GM19328 (cell line): ENCODE measurements around the gene CDH4.
"Not testable (repeated sequence)": the region's sequence is repeated elsewhere in the genome, so short reads cannot be mapped to it uniquely, and the experiment has no call there.

Source experiments
- ATAC-seq: cut with Tn5 transposase; IDR thresholded peaks from one replicate; pipeline ENCODE4 v1.9.1; 2021; ENCODE audit warnings: mild to moderate bottlenecking, moderate library complexity; ENCODE audit not compliant: unreplicated experiment

Gene CDH4

DNA sequence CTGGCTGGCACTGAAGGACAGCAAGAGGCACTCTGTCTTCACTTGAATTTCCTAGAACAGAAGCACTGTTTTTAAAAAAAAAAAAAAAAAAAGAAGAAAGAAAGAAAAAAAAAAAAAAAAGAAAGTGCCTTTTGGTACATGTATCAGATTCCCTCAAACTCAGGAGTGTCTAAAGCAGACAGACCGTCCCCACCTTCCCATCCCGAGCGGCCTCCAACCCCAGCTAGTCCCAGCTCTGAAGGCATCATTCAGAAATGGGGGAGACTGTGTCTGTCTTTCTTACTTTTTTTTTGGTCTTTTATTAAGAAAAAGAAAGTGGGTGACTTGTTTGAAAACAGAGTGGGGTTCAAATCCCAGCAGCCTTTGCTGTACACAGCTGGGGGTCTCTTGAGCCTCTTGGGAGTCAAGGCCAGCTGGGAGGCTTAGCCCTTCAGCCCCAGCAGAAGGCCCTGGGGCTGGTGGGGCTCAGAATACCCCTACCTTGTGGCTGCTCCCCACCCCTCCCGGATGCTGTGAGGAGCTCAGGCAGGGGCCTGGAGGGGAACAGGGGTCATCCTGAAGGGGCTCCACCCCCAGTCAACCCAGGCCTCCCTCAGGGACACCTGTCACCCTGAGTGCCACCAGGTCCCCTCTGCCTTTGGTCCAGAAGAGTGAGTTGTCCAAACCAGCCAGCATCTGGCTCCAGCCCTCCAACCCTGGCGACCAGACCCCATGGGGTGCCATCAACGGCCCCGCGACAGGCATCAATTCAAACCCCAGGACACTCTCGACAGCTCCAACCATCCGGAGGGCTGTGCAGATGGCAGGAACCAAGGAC lies 685.3 kb downstream of the CDH4 start:
- ATAC-seq = no peak

DNA sequence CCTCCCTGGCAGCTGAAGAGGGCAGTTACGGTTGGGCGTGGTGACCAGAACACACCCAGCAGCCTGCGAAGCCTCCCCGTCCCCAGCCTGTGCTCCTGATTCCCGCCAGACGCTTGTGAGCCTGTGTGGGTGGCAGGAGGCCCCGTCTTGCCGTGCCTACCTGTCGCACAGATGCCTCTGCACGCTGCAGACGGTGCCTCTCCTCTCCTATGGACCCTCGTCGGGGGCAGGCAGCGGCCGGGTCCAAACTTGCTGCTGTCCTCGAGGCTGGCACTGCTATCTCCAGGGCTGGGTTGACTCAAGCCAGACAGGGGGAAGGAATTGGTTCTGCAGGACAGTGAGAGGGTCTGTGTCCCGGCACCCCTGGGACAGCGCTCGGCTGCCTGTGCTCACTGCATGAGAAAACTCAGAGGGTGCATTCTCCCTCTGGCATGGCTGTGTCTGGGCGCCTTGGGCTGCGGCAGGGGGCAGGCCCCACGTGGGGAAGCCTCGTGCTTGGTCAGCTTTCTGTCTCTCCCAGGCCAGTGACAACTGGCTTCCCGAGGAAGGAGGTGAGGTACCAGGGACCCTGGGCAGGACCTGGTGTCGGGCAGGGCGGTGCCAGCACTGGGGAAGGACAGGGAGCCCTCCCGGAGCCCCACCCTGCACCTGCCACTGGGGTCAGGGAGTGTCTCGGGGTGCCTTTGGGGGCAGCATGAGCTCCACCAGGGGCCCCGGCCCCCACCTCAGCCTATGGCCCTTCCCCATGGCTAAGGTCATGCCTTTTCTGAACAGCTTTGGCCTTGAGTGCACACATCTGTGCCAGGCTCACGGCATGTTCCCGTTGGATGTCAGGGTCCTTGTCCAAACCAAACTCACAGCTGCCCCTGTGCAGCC lies 686.1 kb downstream of the CDH4 start:
- no peak for ATAC-seq

DNA sequence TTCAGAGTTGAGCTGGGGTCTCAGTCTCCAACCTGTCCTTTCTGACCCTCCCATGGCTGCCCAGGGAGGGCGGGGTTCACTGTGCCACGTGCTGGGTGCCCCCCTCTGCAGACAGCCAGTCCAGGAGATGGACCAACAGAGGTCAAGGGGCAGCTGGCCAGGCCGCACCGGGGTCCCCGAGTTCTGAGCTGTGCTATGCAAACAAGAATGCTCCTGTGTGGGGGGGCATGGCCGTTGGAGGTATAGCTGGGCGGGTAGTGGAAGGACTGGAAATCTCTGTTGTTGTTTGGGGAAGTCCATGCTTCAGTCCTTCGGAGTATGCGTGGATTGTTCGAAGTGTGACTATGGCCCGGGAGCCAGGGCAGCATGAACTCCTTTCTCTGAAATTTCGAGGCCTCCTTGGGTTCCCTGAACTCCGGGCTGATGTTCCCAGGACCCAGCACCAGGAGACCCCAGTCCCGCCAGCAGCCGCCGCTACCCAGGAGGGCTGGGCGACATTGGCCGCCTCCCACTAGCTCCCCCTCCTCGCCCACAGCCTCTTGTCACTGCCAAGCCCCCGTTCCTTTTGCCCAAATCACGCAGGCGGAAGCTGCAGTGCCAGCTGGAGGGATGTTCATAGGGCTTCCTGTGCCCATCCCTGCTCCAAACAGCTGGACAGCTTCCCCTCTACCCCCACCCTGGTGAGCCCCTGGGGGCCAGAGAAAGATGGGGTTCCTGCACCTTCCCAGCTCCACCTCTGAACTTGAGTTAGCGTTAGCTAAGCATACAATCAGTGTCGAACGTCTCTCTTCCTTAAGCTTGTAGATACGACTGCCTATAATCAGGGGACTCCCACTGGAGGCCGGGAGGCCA lies 687.0 kb downstream of the CDH4 start:
- ATAC-seq = no peak

DNA sequence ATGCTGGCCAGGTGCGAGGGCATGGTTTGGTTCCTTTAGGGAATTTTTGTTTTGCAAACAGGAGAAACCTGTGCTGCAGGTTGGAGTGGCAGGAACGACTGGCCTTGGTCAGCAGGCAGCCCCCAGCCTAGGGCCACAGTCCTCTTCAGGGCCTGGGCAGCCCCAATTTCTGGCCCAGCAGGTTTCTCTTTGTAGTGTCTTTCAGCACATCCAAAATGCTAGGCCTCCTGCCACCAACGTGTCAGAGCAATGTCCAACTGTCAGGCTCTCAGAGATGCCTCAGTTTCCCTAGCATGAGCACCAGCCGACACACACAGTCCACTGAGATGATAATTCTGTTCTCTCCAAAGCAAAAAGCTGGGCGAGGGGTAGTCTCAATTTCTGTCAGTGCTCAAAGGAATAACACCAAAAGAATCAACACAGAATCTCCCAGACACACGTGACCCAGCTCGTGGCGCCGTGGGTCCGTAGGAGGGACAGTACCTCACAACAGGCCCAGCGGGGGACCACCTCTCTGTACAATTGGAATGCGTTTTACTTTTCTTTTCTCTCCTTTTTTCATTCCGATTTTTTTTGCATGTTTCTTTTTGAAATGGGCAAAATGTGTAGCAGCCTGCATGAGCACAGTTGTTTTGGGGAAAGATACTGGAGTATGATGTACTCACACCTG lies 687.8 kb downstream of the CDH4 start:
- ATAC-seq = no peak

DNA sequence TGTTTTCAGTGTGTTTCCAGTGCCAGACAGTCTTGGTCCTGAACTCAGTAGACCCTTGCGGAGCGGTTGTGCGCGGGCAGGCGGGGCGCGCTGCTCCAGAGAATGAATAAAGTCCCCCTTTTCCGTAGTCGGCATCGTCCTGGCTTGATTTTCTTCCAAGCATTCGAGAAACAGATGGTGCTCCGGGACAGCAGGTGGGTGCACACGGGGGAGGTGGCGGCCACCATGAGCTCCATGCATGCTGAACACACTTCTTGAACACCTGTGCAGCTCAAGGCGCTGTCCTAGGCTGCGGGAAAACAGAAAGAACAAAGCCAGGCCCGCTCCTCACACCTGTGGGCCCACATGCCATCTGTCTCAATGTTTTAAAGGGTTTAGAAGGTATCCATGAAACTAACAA lies 688.4 kb downstream of the CDH4 start:
- no peak for ATAC-seq

DNA sequence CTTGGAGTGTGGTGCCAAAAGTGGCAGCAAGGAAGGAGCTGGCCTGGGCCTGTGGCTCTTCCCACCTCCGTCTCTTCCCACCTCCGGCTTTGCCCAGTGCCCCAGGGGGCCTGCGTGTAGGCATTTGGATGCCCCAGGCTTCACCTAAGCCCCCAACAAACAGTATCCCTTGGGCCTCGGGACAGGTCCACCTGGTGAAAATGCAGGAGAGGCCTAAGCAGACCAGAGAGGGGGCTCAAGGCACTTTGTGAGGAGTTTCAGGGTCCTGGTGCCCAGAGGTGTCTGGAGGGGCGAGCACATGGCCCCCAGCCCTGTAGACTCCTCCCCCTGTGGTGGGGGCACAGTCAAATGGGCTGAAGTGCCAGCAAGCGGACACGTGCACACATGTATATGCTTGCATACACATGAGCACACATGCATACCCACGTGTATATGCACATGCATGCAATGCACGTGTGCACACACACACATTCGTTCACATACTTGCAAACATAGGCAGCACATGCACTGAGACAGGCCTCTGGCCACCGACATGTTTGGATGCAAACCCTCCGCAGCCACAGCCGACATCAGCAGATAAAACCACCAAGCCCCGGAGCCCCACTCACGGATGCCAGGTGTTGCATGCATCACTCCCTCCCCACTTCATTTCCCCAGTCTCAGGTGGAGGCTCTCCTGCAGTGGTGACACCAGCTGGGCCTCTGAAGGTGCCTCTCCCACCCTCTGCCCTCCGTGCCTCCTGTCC lies 689.1 kb downstream of the CDH4 start:
- ATAC-seq = no peak

DNA sequence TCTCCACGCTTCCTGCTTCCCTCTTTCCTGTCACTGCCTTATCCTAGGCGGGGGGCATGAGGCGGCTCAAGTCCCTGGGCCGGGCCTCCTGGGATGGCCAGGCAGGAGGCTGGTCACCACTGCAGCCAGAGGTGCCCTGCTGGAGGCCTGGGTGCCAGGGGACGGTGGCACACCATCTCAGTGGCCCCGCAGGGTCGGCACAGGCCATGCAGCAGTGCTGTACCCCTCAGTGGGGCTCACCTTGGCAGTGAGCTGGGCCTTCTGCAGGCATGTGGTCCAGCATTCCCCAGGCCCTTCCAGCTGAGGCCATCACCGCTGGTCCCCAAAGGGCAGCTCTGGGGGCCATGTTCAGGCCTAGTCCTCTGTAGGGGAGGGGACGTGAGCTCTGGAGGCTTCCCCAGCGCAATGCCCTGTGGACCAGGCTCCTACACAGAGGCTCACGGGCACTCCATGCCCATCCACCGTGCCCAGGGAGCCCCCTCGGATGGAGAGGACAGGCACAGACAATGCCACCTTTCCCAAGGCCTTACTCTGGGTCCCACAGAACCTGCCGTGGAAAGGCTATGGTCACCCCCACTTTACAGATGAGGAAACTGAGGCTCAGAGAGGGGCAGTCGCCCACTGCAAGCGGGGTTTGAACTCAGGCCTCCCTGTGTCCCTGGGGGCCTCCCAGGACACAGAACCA lies 689.8 kb downstream of the CDH4 start:
- no peak for ATAC-seq

DNA sequence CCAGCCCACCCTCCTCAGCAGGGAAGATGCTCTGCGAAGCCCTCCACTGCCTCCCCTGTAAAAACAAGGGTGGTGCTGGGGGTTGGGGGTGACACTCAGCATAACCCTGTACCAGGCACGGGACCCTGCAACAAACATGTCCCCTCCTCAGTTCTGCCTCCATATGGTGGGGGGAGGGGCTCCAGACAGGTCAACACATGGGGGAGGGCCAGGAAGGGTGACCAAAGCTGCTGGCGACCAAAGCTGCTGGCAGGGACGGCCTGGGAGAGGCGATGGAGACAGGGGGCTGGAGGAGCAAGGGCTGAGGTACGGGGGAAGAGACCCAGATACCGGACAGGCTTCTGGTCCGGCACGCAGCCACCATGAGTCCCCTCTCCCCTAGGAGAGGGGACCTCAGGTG lies 690.5 kb downstream of the CDH4 start:
- ATAC-seq = no peak

DNA sequence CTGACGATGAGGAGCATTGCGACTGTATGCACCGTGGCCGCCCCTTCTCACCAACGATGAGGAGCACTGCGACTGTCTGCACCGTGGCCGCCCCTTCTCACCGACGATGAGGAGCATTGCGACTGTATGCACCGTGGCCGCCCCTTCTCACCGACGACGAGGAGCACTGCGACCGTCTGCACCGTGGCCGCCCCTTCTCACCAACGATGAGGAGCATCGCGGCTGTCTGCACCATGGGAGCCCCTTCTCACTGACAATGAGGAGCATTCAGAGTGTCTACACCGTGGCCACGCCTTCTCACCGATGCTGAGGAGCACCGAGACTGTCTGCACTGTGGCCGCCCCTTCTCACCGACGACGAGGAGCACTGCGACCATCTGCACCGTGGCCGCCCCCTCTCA lies 692.9 kb downstream of the CDH4 start:
- ATAC-seq = not testable (repeated sequence)

DNA sequence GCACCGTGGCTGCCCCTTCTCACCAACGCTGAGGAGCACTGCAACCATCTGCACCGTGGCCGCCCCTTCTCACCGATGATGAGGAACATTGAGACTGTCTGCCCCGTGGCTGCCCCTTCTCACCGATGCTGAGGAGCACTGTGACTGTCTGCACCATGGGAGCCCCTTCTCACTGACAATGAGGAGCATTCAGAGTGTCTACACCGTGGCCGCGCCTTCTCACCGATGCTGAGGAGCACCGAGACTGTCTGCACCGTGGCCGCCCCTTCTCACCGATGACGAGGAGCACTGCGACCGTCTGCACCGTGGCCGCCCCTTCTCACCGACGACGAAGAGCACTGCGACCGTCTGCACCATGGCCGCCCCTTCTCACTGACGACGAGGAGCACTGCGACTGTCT lies 693.4 kb downstream of the CDH4 start:
- not testable (repeated sequence) for ATAC-seq

DNA sequence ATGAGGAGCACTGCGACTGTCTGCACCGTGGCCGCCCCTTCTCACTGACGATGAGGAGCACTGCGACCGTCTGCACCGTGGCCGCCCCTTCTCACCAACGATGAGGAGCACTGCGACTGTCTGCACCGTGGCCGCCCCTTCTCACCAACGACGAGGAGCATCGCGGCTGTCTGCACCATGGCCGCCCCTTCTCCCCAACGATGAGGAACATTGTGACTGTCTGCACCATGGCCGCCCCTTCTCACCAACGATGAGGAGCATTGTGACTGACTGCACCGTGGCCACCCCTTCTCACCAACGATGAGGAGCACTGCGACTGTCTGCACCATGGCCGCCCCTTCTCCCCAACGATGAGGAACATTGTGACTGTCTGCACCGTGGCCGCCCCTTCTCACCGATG lies 696.0 kb downstream of the CDH4 start:
- ATAC-seq = not testable (repeated sequence)

DNA sequence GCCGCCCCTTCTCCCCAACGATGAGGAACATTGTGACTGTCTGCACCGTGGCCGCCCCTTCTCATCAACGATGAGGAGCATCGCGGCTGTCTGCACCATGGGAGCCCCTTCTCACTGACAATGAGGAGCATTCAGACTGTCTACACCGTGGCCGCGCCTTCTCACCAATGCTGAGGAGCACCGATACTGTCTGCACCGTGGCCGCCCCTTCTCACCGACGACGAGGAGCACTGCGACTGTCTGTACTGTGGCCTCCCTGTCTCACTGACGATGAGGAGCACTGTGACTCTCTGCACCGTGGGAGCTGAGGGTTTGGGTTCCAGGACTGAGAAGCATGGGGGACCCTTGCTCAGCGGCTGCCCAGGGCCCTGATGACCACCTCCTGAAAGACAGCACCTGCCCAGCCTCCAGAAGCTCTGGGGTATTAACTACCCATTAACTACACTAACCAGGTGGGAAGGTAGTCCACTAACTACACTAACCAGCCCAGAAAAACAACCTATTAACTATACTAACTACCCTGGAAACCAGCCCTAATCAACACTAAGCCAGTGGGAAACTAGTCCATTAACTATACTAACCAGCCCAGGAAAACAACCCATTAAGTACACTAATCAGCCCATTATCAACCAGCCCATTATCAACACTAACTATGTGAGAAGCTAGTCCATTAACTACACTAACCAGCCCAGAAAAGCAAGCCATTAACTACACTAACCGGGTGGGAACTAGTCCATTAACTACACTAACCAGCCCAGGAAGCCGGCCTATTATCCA lies 696.7 kb downstream of the CDH4 start:
- ATAC-seq = no peak

DNA sequence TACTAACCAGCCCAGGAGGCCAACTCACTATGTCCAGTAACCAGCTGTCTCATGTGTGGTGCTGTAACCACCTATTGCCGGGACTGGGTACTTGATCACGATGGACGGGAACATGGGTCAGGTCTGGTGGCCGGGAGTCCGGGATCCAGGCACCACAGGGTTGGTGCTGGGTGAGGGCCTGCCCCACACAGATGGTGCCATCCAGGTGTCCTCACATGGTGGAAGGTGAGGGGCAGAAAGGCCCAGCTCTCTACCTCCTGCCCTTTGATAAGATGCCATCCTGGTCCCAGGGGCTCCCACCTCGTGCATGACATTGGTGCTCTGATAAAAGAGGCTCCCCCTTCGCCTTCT lies 697.3 kb downstream of the CDH4 start:
- ATAC-seq = no peak

DNA sequence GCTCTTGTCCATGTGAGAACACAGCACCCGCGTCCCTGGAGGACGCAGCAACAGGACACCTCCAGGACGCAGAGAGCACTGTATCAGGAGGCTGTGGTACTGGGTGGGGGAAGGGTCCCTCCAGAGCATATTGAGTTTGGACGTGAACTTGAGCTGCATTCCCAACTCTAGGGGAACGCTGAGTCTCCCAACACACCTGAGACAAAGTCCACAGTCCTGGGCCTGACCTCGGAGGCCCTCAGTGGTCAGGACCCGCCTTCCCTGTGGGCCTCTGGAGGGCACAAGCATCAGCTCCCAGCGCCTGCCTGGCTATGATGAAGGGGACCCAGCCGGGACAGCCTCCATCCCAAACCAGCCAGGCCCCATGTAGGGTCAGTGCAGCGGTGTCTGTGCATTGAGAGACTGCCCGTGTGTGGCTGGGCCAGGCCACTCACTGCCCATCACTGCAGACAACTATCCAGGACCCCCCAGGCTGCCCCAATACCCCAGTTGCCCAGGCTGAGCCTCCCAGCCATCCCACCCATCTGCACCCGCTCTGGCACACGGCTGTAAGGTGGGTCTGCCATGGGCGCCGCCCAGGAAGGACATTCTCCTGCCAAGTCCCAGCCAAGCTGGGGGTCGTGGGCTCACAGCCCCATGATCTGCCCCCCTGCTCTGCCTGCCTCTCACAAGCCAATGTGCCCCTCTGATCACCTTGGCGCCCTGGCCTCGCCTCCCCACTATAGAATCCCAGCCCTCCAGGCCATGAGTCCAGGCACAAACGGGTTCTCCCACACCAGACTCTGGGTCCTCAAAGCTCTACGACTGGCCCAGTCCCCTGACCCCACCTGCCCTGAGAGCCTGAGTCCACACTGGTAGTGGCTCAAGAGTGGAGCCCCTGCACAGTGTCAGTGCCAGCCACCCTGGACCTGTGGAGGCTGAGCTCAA lies 697.9 kb downstream of the CDH4 start:
- no peak for ATAC-seq

DNA sequence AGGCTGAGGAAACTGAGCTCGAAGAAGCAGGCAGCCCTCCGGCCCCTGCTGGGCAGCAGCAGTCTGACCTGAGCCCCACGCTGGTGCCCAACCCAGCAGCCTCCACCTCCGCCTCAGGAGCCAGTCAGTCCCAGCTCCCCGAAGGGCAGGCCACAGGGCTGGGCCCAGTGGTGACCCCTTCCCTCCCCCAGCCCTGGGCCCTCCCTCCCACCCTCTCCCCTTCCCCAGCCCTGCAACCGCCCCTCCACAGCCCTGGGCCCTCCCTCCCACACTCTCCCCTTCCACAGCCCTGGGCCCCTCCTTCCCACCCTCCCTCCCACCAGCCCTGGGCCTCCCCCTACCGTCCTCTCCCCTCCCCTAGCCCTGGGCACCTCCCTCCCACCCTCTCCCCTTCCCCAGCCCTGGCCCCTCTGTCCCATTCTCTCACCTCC lies 698.6 kb downstream of the CDH4 start:
- ATAC-seq = no peak

DNA sequence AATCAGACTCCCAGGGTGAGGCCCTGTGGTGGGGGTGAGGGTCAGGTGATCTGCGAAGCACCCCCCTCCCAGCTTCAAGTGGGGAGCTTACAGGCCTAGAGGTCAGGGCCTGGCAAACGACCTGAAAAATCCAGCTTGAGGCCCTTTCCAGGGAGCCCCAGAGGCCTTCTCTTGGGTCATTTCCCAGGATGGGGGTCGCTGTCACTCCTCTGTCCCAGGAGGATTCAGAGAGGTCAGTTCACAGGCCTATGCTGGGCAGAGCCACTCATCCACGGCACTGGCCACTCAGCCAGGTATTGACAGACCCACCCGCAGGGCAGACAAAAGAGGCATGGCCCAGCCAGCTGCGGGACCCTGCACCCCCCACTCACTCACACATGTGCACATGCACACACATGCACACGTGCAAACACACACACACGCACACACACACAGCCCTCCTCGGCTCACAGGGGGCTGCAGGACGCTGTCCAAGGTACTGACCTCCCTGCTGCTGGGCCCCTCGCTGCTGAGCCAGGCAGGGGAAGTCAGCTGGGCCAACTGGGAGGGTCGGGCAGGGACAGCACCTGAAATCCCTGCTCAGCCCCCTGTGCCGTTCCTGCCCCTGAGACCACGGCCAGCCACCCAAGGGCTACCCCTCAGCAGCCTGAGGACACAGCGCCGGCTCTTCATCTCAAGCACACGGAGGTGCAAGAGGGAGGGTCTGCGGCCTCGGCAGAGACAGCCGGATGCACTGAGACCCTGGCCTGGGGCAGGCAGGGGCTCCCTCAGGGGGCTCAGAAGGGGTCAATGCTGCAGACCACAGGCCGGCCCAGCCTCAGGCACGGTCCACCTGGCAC lies 699.9 kb downstream of the CDH4 start:
- ATAC-seq = no peak
